Hematopoietic multipotent progenitor cell (in vitro differentiated cells): Measurements from ENCODE around the gene SMC4. TPM values are rescaled to one million over a fixed set of nuclear protein-coding genes. Genes with fewer than 3 reads are reported as not detected.
A peak's percentile ranks its signal among the peaks of the same experiment; 100 is the strongest.
"Not testable (repeated sequence)": the region's sequence is repeated elsewhere in the genome, so short reads cannot be mapped to it uniquely, and the experiment has no call there.

Experiments used
- DNase-seq, 3 donors: peaks; one replicate each; pipeline ENCODE4 v3.0.0-alpha.2; 2011 to 2015; ENCODE audit warnings: low read depth in 2 of 3, low spot score in 2 of 3
- total RNA-seq: library from RNA; depleted of rRNA; stranded (reverse); fragments of >200 nt; gene quantifications from one replicate; pipeline ENCODE4 v1.2.3, GENCODE V29; 2012

SMC4 gene
- total RNA-seq, 1 donor = 39.9 TPM

GRCh38 chr3:160440687-160441086 is 41.2 kb downstream of the SMC4 start:
- no peak for DNase-seq

GRCh38 chr3:160444411-160444810 is 45.0 kb downstream of the SMC4 start:
- DNase-seq = no peak

- DNase-seq = no peak
These were observed 46.4 kb downstream of the SMC4 start for GRCh38 chr3:160445854-160446253.

GRCh38 chr3:160446522-160447056 is 47.1 kb downstream of the SMC4 start:
- no peak for DNase-seq

DNA sequence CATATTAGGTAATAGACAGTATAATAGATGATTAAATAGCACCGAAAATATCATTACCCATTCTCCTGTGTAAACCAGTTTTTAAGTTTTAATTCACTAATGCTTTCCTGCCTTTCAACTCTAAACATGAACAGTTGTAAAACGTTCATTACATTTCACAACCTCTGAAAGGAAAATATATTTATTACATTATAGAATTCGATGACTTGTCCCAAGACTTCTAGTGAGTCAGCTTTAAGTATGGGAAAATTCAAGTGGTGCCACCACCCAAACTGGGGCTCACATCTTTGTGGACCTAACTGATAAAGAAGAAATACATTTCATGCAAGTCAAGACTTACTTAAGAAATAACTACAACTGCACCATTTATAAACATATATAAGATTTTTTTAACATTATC is 48.1 kb downstream of the SMC4 start:
- DNase-seq = no peak

DNA sequence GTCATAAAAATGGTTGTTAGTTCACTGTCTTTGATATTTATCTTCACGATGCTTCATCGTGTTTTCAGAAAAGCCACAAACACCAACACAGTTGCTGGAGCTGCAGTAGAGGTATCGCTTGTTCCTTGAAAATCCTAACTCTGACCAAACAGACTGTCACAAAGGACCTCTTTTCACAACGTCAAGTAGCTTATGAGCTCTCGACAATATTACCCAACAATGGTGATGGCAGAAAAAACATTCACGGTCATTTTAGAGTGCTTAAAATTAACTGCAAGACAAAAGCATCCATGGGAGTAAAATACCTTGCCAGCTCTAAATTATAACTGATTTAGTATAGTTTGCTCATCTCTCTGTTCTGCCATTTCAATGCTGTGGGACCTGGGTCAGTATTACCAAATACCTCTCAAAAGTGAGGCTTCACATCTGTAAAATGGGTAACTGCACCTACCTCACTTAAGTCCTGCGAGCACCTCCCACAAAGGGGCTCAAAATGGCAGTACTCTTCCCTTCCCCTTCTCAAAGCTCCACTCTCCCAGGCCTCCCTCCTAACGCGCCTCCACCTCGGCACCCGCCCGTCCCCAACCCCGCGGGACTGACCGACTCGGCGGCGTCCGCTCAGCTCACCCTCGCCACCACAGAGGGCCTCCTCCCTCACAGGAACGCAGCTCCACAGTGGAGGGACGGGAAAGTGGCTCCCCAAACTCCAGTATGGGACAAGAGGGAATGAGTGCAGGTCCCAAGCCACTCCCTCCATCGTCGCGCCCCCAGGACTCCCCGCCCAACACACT is 49.6 kb downstream of the SMC4 start:
- peak; percentile 3 to 65 (median 9) for DNase-seq

DNA sequence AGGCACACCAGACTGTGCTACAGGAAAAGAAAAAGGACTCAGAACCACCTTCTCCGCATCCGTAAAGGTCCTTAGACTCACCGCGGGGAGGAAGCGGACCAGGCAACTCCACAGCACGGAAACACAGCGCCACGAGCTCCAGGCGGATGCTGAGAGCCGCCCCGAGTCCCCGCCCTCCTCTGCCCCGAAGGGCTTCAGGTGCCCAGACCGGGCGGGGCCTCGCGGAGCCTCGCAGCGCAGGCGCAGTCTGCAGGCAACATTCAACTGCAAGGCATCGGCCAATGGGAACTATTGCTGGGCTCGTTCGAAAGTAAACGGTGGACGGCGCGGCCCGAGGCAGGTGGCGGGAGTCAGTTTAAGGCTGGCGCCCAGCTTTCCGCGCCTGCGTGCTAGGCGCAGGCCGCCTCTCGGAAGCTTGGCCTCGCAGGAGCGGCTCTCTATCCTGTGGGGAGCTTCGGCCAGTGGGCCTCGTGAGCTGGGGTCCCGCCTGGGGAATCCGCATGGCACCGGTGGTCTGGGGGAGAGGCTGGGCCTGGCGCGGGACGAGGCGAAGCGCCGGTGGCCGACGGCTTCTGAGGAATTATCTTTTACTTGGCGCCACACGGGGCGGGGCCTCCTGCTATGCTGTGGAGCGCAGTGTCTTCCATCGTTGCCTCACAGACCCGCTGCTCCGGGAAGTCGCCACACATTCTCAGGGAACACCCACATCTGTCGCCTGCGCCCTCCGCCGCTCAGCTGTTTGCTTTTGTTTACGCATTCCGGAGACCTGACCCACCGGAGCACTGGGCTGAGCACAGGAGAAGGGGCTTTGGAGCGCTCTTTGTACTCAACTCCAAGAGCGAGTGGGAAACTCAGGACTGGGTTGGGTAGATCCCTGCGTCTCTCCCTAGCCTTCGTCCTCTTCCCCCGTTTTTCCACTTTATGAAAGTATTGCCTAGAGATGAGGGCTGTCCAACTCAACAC is 50.5 kb downstream of the SMC4 start, which contains the start of gene TRIM59:
TRIM59 (minus strand) TSS at position 151 of the 963 bp plus-strand sequence. CDS start 10,603 bp downstream, outside the sequence.
- peak; percentile 89 to 99 (median 98) for DNase-seq

- no peak for DNase-seq
These were observed 51.4 kb downstream of the SMC4 start for GRCh38 chr3:160450846-160451245.

GRCh38 chr3:160451602-160452001 is 52.2 kb downstream of the SMC4 start:
- no peak for DNase-seq

- DNase-seq = not testable (repeated sequence)
These were observed 52.8 kb downstream of the SMC4 start for GRCh38 chr3:160452251-160452650.

DNA sequence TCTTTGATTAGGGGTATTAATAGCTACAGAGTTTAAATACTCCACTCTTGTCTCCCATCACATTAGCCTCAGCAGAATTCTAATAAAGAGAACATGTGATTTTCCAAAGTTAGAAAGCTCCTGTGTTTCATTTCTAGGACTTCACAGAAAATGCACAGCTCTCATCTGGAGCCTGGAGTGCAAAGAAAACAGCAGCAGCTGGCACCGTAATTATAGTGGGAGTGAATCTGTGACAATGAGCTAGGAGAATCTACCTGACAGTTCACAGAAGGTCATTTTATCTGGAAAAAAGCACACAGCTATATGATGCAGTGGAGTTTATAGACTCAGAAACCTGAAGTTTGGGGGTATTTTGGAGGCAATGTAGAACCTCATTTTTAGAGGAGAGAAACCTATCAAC is 55.5 kb downstream of the SMC4 start:
- no peak for DNase-seq

- DNase-seq = no peak
These were observed 56.4 kb downstream of the SMC4 start for GRCh38 chr3:160455846-160456245.

DNA sequence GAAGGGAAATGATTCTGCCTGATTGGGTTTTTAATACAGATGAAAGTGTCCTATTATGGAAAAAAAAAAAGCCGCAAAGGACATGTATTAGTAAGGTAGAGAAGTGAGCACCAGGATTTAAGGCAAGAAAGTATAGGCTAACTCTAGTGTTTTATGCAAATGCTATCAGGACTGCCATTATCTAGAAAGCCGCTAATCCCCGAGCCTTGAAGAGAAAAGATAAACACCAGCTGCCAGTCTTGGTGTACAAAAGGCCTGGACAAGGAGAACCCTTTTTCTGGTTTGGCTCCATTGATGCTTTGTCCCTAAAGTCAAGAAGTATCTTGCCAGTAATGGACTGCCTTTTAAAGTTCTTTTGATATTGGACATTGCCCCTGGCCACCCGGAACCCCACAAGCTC is 58.7 kb downstream of the SMC4 start:
- no peak for DNase-seq

DNA sequence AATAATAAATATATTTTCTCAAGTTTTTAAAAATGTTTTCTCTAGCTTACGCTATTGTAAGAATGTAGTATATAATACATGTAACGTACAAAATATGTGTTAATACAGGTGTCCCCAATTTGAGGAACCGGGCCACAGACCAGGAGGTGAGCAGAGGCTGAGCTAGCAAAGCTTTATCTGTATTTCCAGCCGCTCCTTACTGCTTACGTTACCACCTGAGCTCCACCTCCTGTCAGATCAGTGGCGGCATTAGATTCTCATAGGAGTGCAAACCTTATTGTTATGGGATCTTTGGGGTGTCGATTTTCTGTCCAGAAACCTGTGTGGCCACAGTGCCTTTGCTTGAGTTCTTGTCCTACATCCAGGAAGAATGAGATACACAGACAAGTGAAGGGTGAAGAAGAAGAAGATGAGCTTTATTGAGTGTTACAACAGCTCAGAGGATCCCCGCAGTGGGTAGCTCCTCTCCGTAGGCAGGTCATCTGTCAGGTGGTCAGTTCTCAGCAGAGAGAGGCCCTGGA is 60.1 kb downstream of the SMC4 start:
- no peak for DNase-seq

DNA sequence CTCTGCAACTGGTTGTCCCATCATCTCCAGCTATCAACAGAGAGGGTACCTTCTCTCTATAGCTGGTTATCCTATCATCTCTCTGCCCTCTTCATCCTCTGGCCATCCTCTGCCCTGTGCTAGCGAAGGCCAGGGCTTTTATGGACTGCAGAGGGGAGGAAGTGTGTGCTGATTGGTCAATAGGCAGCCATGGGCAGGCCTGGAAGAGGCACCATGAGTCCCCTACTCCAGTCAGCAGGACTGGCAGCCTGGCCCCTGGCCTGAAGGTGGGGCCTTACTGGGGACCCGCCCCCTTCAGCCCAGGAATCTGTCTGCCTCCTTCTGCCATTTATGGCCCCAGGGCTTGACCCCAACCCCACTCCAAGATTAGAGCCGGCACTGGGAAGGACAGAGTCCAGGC is 60.6 kb downstream of the SMC4 start:
- DNase-seq = no peak

GRCh38 chr3:160464321-160464720 is 64.9 kb downstream of the SMC4 start:
- DNase-seq = no peak

DNA sequence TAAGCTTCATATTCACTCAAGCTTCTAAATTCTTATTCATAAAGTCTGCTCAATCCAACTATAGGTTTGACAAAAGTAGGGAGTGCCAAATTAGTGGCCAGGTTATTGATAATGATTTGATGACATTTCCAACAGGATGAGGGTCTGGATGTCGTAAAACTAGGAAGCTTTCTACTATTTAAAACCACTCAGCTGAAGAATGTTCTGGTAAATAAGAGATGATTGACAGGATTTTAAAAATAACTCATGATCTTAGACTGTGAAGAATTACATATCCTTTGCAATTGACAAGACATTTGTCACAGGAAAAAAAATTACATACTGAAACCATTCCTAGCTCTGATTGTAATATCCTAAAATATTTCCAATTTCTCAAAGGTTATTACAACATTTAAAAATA is 65.5 kb downstream of the SMC4 start:
- DNase-seq = no peak

- DNase-seq = no peak
These were observed 70.7 kb downstream of the SMC4 start for GRCh38 chr3:160470181-160470580.

DNA sequence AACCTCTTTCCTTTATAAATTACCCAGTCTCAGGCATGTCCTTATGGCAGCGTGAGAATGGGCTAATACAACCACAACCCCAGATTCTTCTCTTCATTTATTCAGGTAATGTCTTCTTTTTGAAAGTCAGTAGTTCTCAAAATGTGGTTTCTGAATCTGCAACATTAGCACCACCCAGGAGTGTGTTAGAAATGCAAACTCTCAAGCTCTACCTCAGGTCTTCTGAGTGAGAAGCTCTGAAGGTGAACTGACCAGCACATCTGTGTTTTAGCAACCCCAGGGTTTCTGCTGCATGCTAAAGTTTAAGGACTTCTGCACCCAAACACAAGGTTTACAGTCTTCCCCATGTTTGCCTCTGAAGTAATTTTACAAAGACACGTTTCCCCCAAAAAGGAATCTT is 72.4 kb downstream of the SMC4 start:
- no peak for DNase-seq

DNA sequence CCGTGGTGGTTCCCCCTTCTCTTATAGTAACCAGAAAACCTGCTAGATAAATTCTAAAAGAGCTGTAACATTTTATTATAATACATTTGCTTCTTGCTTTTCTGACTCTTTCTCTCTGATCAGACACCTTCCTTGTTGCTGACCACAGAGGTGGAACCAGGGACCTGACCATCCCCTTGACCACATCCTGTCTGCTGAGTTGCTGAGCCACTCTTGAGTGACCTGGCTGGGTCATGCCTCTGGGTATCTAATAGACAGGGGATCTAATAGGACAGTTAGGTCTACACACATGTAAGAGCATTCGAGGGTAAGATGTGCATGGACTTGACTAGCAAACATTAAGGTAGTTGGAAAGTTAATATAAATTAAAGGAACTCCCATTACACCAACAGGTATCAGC is 72.9 kb downstream of the SMC4 start:
- DNase-seq = no peak

DNA sequence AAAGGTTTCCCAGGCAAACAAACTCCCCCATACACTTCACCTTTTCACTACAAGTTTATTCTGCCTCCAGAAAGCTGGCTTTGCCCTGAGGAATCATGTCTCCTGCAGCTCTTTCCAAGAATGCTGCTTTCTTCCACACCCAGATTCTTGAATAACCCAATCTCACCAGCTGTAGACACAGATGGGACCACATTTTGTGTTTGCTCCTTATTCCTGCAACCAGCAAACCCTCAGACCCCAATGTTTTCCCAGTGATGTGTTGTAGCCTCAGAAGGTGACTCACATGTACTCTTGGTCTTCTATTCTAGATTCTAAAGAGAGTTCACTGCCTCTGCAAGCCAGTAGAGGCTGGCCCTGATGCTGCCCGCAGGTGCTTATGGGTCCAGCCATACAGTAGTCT is 73.8 kb downstream of the SMC4 start:
- no peak for DNase-seq
